ENCODE data around the gene TMIGD3.
A peak's percentile ranks its signal among the peaks of the same experiment; 100 is the strongest.

TMIGD3 gene

DNA sequence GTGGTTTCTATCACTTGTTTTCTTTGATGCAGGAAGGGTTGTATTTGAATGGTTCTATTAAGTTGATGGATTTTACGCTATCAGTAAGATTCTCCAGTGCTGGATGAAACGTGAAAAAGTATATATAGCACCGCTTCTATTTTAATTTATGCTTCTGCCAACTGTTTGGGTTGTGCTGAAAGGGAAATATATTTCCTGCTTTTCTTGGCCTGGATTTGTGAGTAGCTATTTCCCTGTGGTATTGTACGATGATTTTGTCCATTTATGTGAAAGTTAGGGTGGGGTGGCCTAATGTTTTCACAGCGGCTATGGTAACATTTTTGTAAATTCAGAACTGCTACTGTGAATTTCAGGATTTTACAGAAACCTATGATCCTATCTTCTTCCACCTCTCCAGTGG lies 29.3 kb downstream of the TMIGD3 start:
- Histone ChIP-seq H4K20me1 (ENCODE audit: control insufficient read depth, insufficient read depth, low read depth, low read length) (no peaks in the 10 kb centered on the region), H3K4me2 (ENCODE audit: low read length) (peak overlapping the region; percentile 66), H3K36me3 (ENCODE audit: control insufficient read depth, low read length) (peaks cover 17% of the 10 kb centered on the region), H3K4me1 (ENCODE audit: control insufficient read depth, low read length) (peaks cover 70% of the 10 kb centered on the region), H3K79me2 (ENCODE audit: control insufficient read depth, low read length) (no peaks in the 10 kb centered on the region), H3F3A (ENCODE audit: control insufficient read depth, insufficient read depth) (peaks cover 10% of the 10 kb centered on the region), H3K9me2 (replicated peaks; ENCODE audit: control insufficient read depth, low read length) (no peaks in the 10 kb centered on the region), H3K27me3 (ENCODE audit: control insufficient read depth, low read length) (no peaks in the 10 kb centered on the region), H3K27ac (ENCODE audit: low read depth, low read length) (no peak overlapping the region), H3K4me3 (ENCODE audit: low read length) (peak overlapping the region; percentile 53), H3K9me3 (ENCODE audit: control insufficient read depth, insufficient read depth, low read length) (no peaks in the 10 kb centered on the region)
- TF ChIP-seq, protein P1, sequence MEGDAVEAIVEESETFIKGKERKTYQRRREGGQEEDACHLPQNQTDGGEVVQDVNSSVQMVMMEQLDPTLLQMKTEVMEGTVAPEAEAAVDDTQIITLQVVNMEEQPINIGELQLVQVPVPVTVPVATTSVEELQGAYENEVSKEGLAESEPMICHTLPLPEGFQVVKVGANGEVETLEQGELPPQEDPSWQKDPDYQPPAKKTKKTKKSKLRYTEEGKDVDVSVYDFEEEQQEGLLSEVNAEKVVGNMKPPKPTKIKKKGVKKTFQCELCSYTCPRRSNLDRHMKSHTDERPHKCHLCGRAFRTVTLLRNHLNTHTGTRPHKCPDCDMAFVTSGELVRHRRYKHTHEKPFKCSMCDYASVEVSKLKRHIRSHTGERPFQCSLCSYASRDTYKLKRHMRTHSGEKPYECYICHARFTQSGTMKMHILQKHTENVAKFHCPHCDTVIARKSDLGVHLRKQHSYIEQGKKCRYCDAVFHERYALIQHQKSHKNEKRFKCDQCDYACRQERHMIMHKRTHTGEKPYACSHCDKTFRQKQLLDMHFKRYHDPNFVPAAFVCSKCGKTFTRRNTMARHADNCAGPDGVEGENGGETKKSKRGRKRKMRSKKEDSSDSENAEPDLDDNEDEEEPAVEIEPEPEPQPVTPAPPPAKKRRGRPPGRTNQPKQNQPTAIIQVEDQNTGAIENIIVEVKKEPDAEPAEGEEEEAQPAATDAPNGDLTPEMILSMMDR (IDR thresholded peaks at IDR 0.05; ENCODE audit: low read depth, low read length, poor library complexity, severe bottlenecking) = no peak
- TF ChIP-seq EZH2phosphoT487 (IDR thresholded peaks at IDR 0.05; ENCODE audit: borderline replicate concordance, low read length) = no peak

DNA sequence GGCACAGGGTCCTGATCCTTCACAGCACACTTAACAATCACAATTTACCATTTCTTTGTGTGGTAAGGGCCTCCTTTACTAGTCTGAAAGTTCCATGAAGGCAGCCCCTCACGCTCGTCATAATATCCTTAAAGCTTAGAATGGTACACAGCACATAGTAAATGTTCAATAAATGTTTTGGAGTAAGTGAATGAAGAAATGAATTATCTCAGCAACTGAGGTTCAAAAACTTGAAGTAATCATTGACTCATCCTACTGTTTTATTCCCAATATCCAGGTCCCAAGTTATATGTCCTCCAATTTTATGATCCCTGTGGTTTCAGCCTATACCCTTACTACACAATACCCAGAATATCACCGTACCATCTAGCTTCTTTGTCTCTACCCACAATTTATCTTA lies 31.9 kb downstream of the TMIGD3 start:
- TF ChIP-seq, protein P1 (IDR thresholded peaks at IDR 0.05; ENCODE audit: low read depth, low read length, poor library complexity, severe bottlenecking) = no peak
- TF ChIP-seq EZH2phosphoT487 (IDR thresholded peaks at IDR 0.05; ENCODE audit: borderline replicate concordance, low read length) = no peak
- Histone ChIP-seq H3K36me3 (ENCODE audit: control insufficient read depth, low read length) (peaks cover 17% of the 10 kb centered on the region), H3K4me1 (ENCODE audit: control insufficient read depth, low read length) (peaks cover 56% of the 10 kb centered on the region), H3K9me2 (replicated peaks; ENCODE audit: control insufficient read depth, low read length) (no peaks in the 10 kb centered on the region), H3F3A (ENCODE audit: control insufficient read depth, insufficient read depth) (peaks cover 10% of the 10 kb centered on the region), H3K4me3 (ENCODE audit: low read length) (peak overlapping the region; percentile 63), H3K27ac (ENCODE audit: low read depth, low read length) (peak overlapping the region; percentile 72), H3K4me2 (ENCODE audit: low read length) (peak overlapping the region; percentile 80), H3K27me3 (ENCODE audit: control insufficient read depth, low read length) (no peaks in the 10 kb centered on the region), H3K9me3 (ENCODE audit: control insufficient read depth, insufficient read depth, low read length) (no peaks in the 10 kb centered on the region), H3K79me2 (ENCODE audit: control insufficient read depth, low read length) (no peaks in the 10 kb centered on the region), H4K20me1 (ENCODE audit: control insufficient read depth, insufficient read depth, low read depth, low read length) (no peaks in the 10 kb centered on the region)

DNA sequence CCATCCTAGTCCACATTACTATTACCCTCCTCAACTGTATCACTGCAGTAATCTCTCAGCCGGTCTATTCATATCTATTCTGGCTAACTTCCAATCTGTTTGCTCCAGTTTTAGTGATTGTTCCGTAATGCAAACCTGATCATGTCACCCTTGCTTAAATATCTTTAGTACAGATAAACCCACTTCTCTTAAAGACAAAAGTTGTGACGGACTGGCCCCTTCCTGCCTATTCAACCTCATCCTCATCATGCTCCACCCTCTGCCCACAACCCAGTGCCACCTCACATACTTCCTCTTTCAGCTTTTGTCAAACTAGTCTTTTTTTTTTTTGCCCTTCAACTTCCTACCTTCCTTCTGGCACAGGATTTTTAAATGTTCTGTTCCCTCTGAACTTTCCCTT lies 32.4 kb downstream of the TMIGD3 start:
- TF ChIP-seq, protein P1 (IDR thresholded peaks at IDR 0.05; ENCODE audit: low read depth, low read length, poor library complexity, severe bottlenecking) = no peak
- TF ChIP-seq EZH2phosphoT487 (IDR thresholded peaks at IDR 0.05; ENCODE audit: borderline replicate concordance, low read length) = no peak
- Histone ChIP-seq H4K20me1 (ENCODE audit: control insufficient read depth, insufficient read depth, low read depth, low read length) (no peaks in the 10 kb centered on the region), H3K27me3 (ENCODE audit: control insufficient read depth, low read length) (no peaks in the 10 kb centered on the region), H3K9me2 (replicated peaks; ENCODE audit: control insufficient read depth, low read length) (no peaks in the 10 kb centered on the region), H3K36me3 (ENCODE audit: control insufficient read depth, low read length) (peaks cover 17% of the 10 kb centered on the region), H3K4me2 (ENCODE audit: low read length) (peak overlapping the region; percentile 80), H3K27ac (ENCODE audit: low read depth, low read length) (peak overlapping the region; percentile 72), H3F3A (ENCODE audit: control insufficient read depth, insufficient read depth) (peaks cover 10% of the 10 kb centered on the region), H3K79me2 (ENCODE audit: control insufficient read depth, low read length) (no peaks in the 10 kb centered on the region), H3K4me1 (ENCODE audit: control insufficient read depth, low read length) (peaks cover 51% of the 10 kb centered on the region), H3K9me3 (ENCODE audit: control insufficient read depth, insufficient read depth, low read length) (no peaks in the 10 kb centered on the region), H3K4me3 (ENCODE audit: low read length) (peak overlapping the region; percentile 63)
